KG1 (cell line): ENCODE data around the gene XG.
"Not testable (repeated sequence)": the region's sequence is repeated elsewhere in the genome, so short reads cannot be mapped to it uniquely, and the experiment has no call there.

Experiments
- DNase-seq: peaks from one replicate; lab custom pipeline; 2025; lab: John Stamatoyannopoulos, UW

Gene XG

DNA sequence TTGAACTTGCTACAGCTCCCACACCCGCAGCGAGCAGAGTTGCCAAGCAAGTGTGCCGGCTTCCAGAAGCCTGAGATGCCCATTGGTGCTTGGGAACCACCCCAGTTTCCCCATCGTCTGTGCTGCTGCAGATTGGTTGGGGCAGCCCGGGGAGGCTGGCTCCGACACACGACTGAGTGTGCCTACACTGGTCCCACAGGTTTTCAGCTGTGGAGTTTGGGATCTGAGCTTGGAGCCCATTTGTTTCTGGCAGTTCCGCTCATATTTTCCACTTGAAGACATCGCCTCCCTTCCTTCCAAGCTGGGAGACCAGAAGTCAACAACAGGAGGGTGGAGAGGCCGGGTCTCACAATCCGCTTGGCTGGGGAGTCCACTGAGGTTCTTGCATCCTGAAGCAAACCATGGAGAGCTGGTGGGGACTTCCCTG, at the start of gene XG:
TSS of gene XG (plus strand) at position 167 of the 427 bp plus-strand sequence. CDS start at position 402, 235 bp downstream.
- not testable (repeated sequence) for DNase-seq

- no peak for DNase-seq
These were observed 47.9 kb upstream of the XG start for GRCh38 chrX:2703991-2704369.

DNA sequence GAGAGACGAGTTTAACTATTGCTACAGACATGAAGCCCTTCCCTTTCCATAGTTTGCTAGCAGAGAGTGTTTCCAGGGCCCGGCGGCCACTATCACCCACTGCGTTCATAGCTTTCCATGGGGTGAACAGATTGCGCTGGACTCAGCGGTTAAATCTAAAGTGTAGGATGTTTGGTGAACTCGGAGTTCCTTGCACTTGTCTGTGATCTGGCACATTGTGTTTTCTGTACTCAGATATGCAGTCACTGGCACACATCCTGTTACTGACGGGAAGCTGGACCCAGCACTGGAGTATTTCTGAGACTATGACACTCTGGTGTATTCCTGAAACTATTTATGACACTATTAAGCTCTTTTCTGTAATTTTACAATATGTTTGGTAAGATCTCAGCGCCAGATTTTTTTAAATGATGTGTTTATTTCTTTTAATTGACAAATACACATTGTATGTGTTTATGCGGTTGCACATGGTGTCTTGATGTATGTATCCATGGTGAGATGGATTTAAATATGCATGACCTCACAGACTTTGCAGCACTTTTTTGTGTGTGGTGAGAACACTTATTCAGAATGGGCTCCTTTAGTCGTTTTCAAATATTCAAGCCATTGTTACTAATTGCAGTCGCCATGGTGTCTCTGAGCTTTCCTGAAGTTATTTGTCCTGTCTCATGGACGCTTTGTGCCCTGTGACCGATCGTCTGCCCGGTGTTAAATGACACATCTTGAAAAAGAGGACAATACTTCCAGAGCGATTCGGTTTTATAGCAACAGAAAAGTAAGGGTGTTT, 46.6 kb upstream of the XG start:
- no peak for DNase-seq

DNA sequence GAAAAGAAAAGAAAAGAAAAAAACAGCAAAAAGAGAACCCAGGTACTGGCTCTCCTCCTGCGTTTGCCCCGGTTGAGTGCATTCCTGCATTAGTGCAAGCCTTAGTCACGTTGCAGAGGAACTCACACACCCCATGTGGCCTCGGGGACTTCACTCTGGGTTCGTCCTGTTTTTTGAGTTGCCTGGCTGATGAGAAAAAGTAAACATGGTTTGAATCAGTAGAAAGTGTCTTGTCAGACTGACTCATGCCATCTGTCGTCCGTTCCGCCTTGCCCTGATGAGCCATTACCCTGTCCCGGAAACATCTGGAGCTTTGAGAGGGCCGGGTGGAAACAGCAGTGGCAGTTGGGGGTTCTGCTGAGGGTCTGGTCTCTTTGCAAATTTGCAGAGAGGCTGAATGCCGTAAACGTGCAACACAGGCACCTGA, 44.5 kb upstream of the XG start:
- DNase-seq, result no peak

DNA sequence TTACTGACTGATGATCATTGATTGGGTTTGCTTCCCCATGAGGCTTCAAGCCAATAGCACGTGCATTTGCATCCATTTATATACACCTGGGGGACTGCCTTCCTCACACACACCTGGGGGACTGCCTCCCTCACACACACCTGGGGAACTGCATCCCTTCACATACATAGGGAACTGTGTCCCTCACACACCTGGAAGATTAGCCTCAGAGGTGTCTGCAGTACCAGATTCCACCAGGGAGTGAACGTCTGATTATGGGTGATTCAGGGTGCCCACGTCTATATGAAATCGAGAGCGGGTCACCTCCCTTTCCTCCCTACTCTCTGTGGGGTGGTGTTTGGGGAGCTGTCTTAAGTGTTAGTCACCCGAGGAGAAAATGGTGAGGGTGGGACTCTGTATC, 43.8 kb upstream of the XG start:
- DNase-seq, result no peak

DNA sequence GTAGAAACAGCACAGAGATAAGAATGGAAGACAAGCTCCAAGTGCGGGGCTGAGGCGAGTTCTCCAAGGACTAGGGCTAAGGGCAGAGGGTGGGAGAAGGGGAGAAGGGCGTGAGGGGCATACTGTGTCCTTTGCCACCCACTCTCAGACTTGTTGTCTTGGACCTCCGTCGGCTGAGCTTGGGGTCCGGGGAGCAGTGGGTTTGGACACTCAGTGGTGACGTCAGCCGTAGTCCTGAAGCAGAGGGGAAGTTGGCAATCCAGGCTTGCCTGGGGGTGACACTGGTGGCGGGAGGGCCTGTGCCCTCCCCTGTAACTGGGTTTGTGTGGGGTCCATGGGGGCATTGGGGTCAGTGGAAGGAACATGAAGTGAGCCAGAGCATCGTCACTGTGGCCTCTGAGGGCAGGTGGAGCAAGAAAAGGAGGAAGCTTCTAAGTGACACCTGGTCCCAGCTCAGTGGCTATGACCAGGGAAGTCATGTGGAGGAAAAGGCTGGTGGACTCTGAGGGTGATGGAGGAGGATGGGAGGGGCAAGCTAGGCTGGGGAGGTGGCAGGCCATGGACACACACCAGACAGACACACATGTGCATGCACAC, 43.1 kb upstream of the XG start:
- DNase-seq, result no peak

- DNase-seq, result no peak
These were observed 42.3 kb upstream of the XG start for GRCh38 chrX:2709556-2709955.

DNA sequence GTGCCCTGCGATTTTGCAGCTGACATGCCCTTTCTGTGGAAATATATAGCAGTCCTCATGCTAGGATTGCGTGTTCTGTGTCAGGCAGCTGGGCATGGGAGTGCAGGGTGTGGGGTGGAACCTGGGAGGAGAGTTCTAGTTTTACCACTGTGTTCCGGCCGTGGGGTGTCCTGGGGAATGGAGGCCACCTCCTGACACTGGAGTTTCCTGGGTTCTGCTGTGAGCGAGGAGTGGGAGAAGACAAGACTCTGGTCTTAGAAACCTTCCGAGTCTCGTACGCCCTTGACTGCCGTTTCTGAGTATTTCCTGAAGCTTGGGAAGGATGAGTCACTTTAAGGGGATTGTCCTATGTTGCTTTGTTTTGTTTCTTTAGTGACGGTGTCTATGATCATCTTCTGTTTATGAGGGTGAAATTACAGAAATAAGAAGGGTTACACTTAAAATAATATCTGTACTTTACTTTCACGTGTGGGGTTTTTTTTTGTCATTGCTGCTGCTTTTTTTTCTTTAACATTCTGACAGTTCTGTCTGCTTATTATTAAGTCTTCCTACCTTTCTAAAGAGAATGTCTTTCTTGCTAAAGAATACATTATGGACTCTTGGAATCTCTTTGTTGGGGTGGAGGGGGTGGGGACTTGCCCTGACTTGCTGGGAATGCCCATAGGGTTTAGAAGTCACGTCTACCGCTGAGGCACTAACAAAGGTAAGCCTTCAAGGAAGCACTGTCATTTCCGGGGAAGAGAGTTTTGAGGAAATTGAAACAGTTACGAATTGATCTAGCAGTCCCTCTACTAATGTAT, 41.6 kb upstream of the XG start:
- no peak for DNase-seq

- no peak for DNase-seq
These were observed 40.4 kb upstream of the XG start for GRCh38 chrX:2711441-2711840.

GRCh38 chrX:2712428-2712827, 39.4 kb upstream of the XG start:
- DNase-seq, result no peak

GRCh38 chrX:2712890-2713840, 38.7 kb upstream of the XG start:
- no peak for DNase-seq

DNA sequence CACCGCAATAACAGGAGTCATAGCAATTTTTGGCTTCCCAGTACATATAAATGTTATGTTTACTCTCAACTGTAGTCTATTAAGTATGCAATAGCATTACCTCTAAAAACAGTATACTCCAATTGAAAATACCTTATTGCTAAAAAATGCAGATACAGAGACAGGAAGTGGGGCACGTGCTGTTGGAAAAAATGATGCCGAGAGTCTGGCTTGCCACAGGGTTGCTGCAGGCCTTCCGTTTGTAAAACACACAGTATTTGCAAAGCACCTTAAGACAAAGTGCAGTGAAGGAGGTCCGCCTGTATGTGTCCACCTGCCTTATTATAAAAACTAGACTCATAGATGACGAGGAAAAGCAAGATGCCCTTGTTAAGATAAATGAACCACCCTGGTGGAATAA, 37.3 kb upstream of the XG start:
- DNase-seq, result no peak

GRCh38 chrX:2715066-2715600, 36.7 kb upstream of the XG start:
- no peak for DNase-seq

DNA sequence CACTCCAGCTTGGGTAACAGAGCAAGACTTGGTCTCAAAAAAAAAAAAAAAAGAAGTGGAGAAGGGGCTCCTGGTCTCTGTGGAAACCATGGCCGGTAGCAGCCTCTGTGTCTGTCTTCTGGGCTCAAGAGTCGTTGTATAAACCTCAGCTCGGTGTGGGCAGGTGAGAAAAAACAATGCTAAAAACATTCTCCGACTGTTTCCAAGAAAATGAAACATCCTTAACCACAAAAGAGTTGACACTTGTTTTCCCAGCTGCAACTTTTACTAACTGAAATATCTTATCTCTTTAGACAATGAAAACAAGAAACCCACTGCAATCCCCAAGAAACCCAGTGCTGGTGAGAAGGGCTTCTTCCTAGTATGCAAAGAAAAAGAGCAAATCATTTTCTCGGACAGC, 34.5 kb upstream of the XG start:
- no peak for DNase-seq

GRCh38 chrX:2718821-2719220, 33.0 kb upstream of the XG start:
- DNase-seq, result no peak

- no peak for DNase-seq
These were observed 31.9 kb upstream of the XG start for GRCh38 chrX:2719774-2720447.

GRCh38 chrX:2723286-2723879, 28.5 kb upstream of the XG start:
- DNase-seq, result no peak

DNA sequence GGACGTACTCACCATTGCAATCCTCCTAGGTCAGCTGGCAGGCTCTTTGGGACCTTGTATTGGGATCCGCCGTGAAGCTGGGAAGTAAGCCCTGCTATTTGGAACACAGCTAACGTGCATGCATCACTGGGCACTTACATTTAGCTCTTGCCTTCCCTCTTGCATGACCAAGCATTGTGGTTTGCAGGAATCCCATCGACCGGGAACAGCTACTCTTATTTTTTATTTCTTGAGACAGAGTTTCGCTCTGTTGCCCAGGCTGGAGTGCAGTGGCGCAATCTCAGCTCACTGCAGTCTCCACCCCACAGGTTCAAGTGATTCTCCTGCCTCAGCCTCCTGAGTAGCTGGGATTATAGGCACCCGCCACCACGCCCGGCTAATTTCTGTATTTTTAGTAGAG, 24.6 kb upstream of the XG start:
- DNase-seq, result not testable (repeated sequence)

- no peak for DNase-seq
These were observed 19.8 kb upstream of the XG start for GRCh38 chrX:2732076-2732475.

DNA sequence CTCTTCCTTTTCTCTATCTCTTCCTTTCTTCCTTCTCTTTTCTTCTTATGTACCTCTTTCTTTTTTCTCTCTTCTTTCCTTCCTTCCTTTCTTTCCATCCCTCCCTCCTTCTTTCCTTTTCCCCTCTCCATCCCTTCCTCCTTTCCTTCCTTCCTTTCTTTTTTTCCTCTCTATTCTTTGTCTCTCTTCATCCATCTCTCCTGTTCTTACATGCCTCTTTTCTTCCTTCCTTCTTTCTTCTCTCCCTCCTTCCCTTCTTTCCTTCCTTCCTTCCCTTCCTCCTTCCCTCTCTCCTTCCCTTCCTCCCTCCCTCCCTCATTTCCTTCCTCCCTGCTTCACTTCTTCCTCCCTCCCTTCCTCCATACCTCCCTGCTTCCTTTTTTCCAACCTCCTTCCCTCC, 19.2 kb upstream of the XG start:
- no peak for DNase-seq

DNA sequence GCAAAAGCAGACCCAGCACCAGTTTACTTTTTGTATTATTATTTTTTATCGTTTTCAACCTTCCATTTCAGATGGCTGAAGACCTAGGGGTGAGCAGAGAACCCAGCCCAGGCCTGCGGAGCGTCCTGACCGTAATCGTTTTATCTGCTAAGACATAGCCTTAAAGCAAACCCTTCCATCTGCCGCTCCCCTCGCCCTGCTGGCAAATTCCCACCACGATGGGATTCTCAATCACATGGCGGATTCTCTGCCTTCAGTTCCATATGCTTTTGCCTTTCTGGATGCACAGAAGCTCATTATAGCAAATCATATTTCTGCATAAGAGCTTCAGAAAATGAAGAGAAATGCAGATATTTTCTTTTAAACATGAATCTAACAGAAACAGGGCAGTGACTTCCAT, 18.6 kb upstream of the XG start:
- DNase-seq, result no peak
